Hepatocyte (in vitro differentiated cells): ENCODE results near the gene ZC3H10. TPM values are rescaled to one million over a fixed set of nuclear protein-coding genes. Genes with fewer than 3 reads are reported as not detected.

Experiments used
- DNase-seq: peaks from one replicate; pipeline ENCODE4 v3.0.0-alpha.2; 2016; ENCODE audit warnings: low spot score
- H2AFZ ChIP-seq: fragments of 200-600 bp; sonication (generic); 2 replicates; pipeline ENCODE4 v1.6.0; 2016; ENCODE audit warnings: antibody characterized with exemption, mild to moderate bottlenecking
- H3K27ac ChIP-seq: fragments of 200-600 bp; sonication (generic); 2 replicates; pipeline ENCODE4 v1.5.1; 2016; ENCODE audit warnings: mild to moderate bottlenecking
- H3K27me3 ChIP-seq: fragments of 200-600 bp; sonication (generic); 2 replicates; pipeline ENCODE4 v1.6.1; 2016
- H3K36me3 ChIP-seq: fragments of 200-600 bp; sonication (generic); replicated peaks from 2 replicates; pipeline ENCODE4 v1.5.1; 2016; ENCODE audit warnings: low read depth; ENCODE audit not compliant: insufficient read depth
- H3K4me1 ChIP-seq: fragments of 200-600 bp; sonication (generic); 2 replicates; pipeline ENCODE4 v1.5.1; 2016; ENCODE audit warnings: mild to moderate bottlenecking, moderate library complexity; ENCODE audit not compliant: insufficient read depth
- H3K4me2 ChIP-seq: fragments of 200-600 bp; sonication (generic); 2 replicates; pipeline ENCODE4 v1.6.0; 2016
- H3K4me3 ChIP-seq: fragments of 200-600 bp; sonication (generic); 2 replicates; pipeline ENCODE4 v1.5.1; 2016; ENCODE audit warnings: mild to moderate bottlenecking
- H3K79me2 ChIP-seq: fragments of 200-600 bp; sonication (generic); 2 replicates; pipeline ENCODE4 v1.6.0; 2017; ENCODE audit warnings: mild to moderate bottlenecking
- H3K9me2 ChIP-seq: fragments of 200-600 bp; sonication (generic); replicated peaks from 2 replicates; pipeline ENCODE4 v1.6.0; 2017; ENCODE audit warnings: mild to moderate bottlenecking; ENCODE audit not compliant: insufficient read depth
- H3K9me3 ChIP-seq: fragments of 200-600 bp; sonication (generic); 2 replicates; pipeline ENCODE4 v1.5.1; 2016; ENCODE audit warnings: low read depth, mild to moderate bottlenecking
- H4K20me1 ChIP-seq: fragments of 200-600 bp; sonication (generic); 2 replicates; pipeline ENCODE4 v1.6.0; 2016; ENCODE audit warnings: mild to moderate bottlenecking; ENCODE audit not compliant: insufficient read depth, poor library complexity, severe bottlenecking
- EZH2 ChIP-seq: fragments of 200-600 bp; sonication (generic); IDR thresholded peaks from 2 replicates; pipeline ENCODE4 v1.6.1; 2016; ENCODE audit warnings: antibody characterized with exemption, mild to moderate bottlenecking, borderline replicate concordance
- EZH2phosphoT487 ChIP-seq: fragments of 200-600 bp; sonication (generic); IDR thresholded peaks from one replicate; pipeline ENCODE4 v1.6.1; 2018; ENCODE audit warnings: antibody characterized with exemption, mild to moderate bottlenecking, low read depth, moderate library complexity; ENCODE audit not compliant: unreplicated experiment, severe bottlenecking
- WGBS: methylation state at CpG from one replicate; pipeline ENCODE4 v1.1.6; 2016; ENCODE audit warnings: low lambda C conversion rate; ENCODE audit errors: missing lambda C conversion rate; 5-methylcytosine and 5-hydroxymethylcytosine counted together
- polyA plus RNA-seq: library from polyadenylated mRNA; unstranded; fragments of >200 nt; fragmentation: Nextera tagmentation; extraction: Ambion mirVana; gene quantifications from 2 replicates; pipeline ENCODE4 v1.2.1, GENCODE V29; 2016
- total RNA-seq: library from RNA; depleted of rRNA; stranded (reverse); fragments of >200 nt; gene quantifications from 2 replicates; pipeline ENCODE4 v1.2.3, GENCODE V29; 2014
- TF ChIP-seq, protein P1 (sequence below): fragments of 200-600 bp; sonication (generic); IDR thresholded peaks from 2 replicates; pipeline ENCODE4 v1.5.1; 2016; ENCODE audit warnings: antibody characterized with exemption, mild to moderate bottlenecking; ENCODE audit not compliant: poor library complexity

ZC3H10 gene
- total and polyA plus RNA-seq, 2 experiments from 2014 or later = 5.7 to 9.0 TPM

- under 1% methylated on average over 22 of the region's 37 CpGs for WGBS
- peak within 1 kb of the TSS; percentile 76 for H3K4me3 ChIP-seq
Observed at GRCh38 chr12:56152132-56152755, 34.2 kb downstream of the ZC3H10 start, which contains the start of gene MYL6B. MYL6B (plus strand) TSS chr12:56152587; CDS start chr12:56153919, 1,332 bp downstream.

GRCh38 chr12:56152756-56153677, 35.0 kb downstream of the ZC3H10 start:
- Histone ChIP-seq H4K20me1 (no peaks in the 10 kb centered on the region), H3K9me2 (no peaks in the 10 kb centered on the region), H3K36me3 (no peaks in the 10 kb centered on the region), H3K27me3 (no peaks in the 10 kb centered on the region), H3K4me1 (peaks cover 20% of the 10 kb centered on the region), H3K9me3 (no peaks in the 10 kb centered on the region), H2AFZ (peak overlapping the region; percentile 21), H3K4me2 (peak overlapping the region; percentile 91), H3K79me2 (peaks cover 19% of the 10 kb centered on the region), H3K4me3 (peak overlapping the region; percentile 28), H3K27ac (peak overlapping the region; percentile 10)
- TF ChIP-seq, protein P1, sequence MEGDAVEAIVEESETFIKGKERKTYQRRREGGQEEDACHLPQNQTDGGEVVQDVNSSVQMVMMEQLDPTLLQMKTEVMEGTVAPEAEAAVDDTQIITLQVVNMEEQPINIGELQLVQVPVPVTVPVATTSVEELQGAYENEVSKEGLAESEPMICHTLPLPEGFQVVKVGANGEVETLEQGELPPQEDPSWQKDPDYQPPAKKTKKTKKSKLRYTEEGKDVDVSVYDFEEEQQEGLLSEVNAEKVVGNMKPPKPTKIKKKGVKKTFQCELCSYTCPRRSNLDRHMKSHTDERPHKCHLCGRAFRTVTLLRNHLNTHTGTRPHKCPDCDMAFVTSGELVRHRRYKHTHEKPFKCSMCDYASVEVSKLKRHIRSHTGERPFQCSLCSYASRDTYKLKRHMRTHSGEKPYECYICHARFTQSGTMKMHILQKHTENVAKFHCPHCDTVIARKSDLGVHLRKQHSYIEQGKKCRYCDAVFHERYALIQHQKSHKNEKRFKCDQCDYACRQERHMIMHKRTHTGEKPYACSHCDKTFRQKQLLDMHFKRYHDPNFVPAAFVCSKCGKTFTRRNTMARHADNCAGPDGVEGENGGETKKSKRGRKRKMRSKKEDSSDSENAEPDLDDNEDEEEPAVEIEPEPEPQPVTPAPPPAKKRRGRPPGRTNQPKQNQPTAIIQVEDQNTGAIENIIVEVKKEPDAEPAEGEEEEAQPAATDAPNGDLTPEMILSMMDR = no peak
- no peak for TF ChIP-seq EZH2phosphoT487
- no peak for TF ChIP-seq EZH2
- DNase-seq = no peak
- WGBS = 7% methylated on average over 8 of the region's 8 CpGs

More at GRCh38 chr12:56152132-56152755, 34.2 kb downstream of the ZC3H10 start, which contains the start of gene MYL6B:
- peak within 1 kb of the TSS; percentile 82 for H2AFZ ChIP-seq
- DNase-seq = peak; percentile 96
- no peaks in the 10 kb centered on the region for H3K27me3 ChIP-seq
- peak within 1 kb of the TSS; percentile 91 for H3K4me2 ChIP-seq
- TF ChIP-seq EZH2phosphoT487 (no peak), EZH2 (no peak)
- TF ChIP-seq, protein P1 = no peak
- H4K20me1 ChIP-seq = no peaks in the 10 kb centered on the region
- H3K79me2 ChIP-seq = peaks cover 19% of the 10 kb centered on the region
- no peaks in the 10 kb centered on the region for H3K9me2 ChIP-seq
- H3K36me3 ChIP-seq = no peaks in the 10 kb centered on the region
- H3K9me3 ChIP-seq = no peaks in the 10 kb centered on the region
- H3K27ac ChIP-seq = peak within 1 kb of the TSS; percentile 95
- peaks cover 20% of the 10 kb centered on the region for H3K4me1 ChIP-seq

DNA sequence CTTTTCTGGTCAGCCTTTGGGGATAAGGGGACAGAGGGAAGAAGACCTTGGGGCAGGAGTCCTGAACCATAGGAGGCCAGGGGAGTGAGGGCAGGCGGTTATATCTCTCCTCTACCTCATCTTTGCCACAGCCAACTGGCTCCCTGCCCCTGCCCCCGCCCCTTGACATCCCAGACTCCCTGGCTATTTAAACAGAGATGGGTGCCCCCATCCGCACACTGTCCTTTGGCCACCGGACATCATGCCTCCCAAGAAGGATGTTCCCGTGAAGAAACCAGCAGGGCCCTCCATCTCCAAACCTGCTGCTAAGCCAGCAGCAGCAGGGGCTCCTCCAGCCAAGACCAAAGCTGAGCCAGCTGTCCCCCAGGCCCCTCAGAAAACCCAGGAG, 35.6 kb downstream of the ZC3H10 start:
- H3K4me3 ChIP-seq = no peak overlapping the region
- no peaks in the 10 kb centered on the region for H4K20me1 ChIP-seq
- H3K36me3 ChIP-seq = no peaks in the 10 kb centered on the region
- peak overlapping the region; percentile 10 for H3K27ac ChIP-seq
- peaks cover 20% of the 10 kb centered on the region for H3K4me1 ChIP-seq
- peak overlapping the region; percentile 91 for H3K4me2 ChIP-seq
- H3K27me3 ChIP-seq = no peaks in the 10 kb centered on the region
- no peaks in the 10 kb centered on the region for H3K9me3 ChIP-seq
- 75% methylated on average over 4 of the region's 5 CpGs for WGBS
- TF ChIP-seq EZH2 = no peak
- peaks cover 23% of the 10 kb centered on the region for H3K79me2 ChIP-seq
- no peak for DNase-seq
- no peak overlapping the region for H2AFZ ChIP-seq
- no peaks in the 10 kb centered on the region for H3K9me2 ChIP-seq
